HepG2 (cell line): ENCODE results near the gene S100A16.

ENCODE experiments used
- CCAR2 ChIP-seq: fragments of 200-400 bp; formaldehyde crosslinking; optimal IDR thresholded peaks from 2 replicates; pipeline ENCODE3; 2018; ENCODE audit warnings: low read depth, mild to moderate bottlenecking, low read length, moderate library complexity
- CHD4 ChIP-seq: fragments of 200-600 bp; sonication (generic); IDR thresholded peaks from 2 replicates; pipeline ENCODE4 v1.7.0; 2017; ENCODE audit warnings: mild to moderate bottlenecking, low read length, borderline replicate concordance
- ELF1 ChIP-seq: sonication (generic); formaldehyde crosslinking; IDR thresholded peaks from 2 replicates; pipeline ENCODE4 v1.4.0; 2020; ENCODE audit warnings: missing genetic modification reagents
- NFIC ChIP-seq: IDR thresholded peaks from 2 replicates; pipeline ENCODE4 v1.6.1; 2012; ENCODE audit warnings: mild to moderate bottlenecking, low read length, inconsistent platforms
- TBP ChIP-seq: sonication (generic); formaldehyde crosslinking; IDR thresholded peaks from 2 replicates; pipeline ENCODE4 v1.5.0; 2020; ENCODE audit warnings: missing genetic modification reagents
- TBX2 ChIP-seq: sonication (generic); formaldehyde crosslinking; IDR thresholded peaks from 2 replicates; pipeline ENCODE4 v1.5.0; 2020; ENCODE audit warnings: missing genetic modification reagents, mild to moderate bottlenecking, borderline replicate concordance
- TP53 ChIP-seq: sonication (generic); formaldehyde crosslinking; conservative IDR thresholded peaks from 2 replicates; pipeline ENCODE4 v1.4.0; 2020; ENCODE audit warnings: missing genetic modification reagents
- XRCC5 ChIP-seq: fragments of 200-400 bp; formaldehyde crosslinking; optimal IDR thresholded peaks from 2 replicates; pipeline ENCODE3; 2017; ENCODE audit warnings: mild to moderate bottlenecking, low read length
- ZBTB1 ChIP-seq: sonication (generic); formaldehyde crosslinking; IDR thresholded peaks from 2 replicates; pipeline ENCODE4 v1.4.0; 2020; ENCODE audit warnings: missing genetic modification reagents, borderline replicate concordance
- ZFAT ChIP-seq: sonication (generic); formaldehyde crosslinking; conservative IDR thresholded peaks from 2 replicates; pipeline ENCODE4 v1.8.1; 2023; ENCODE audit warnings: missing genetic modification reagents, inconsistent platforms
- ZNF12 ChIP-seq: sonication (generic); formaldehyde crosslinking; IDR thresholded peaks from 2 replicates; pipeline ENCODE4 v1.5.0; 2020; ENCODE audit warnings: missing genetic modification reagents
- TF ChIP-seq, protein P1 (sequence below): sonication (generic); formaldehyde crosslinking; IDR thresholded peaks from 2 replicates; pipeline ENCODE4 v1.5.0; 2020; ENCODE audit warnings: mild to moderate bottlenecking, missing genetic modification reagents, moderate library complexity
- TF ChIP-seq, protein P2 (sequence below): IDR thresholded peaks from 2 replicates; pipeline ENCODE4 v1.6.1; 2016

DNA sequence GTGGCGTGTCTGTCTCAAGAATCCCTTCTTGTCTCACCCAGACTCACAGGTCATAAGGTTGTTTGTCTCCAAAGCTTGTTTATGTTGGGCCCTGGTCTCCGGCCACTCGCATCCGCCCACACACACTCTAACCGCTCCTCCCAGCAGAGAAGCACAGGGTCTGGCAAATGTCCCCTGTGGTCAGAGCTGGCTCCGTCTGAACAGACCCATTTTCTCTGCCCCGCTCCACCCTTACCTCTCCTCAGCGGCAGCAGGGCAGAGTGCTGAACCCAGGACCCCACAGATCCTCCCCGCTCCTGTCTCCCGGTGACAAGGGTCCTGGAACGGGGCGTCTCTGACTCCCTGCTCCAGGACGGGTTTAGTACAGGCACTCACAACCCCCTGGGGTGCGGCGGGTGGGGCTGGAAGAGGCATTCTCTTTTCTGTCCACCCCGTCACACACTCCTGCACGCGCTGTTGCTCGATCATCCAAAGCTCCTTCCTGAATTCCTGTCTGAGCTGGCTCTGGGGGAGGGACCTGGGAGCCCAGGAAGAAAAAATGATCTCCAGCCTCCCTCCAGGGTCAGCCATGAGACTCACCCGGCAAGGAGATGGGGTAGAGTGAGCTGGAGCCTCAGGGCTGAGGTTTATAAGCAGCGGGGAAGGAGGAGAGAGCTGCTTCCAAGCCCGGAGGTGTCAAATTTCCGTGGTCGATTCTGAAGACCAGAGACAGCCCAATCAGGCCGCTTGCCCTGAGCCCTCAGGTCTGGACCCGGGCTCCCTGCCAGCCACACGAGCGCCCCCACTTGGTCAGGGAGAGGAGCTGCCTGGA, 14.2 kb upstream of the S100A16 start, which contains the start of gene S100A13:
- TF ChIP-seq XRCC5 (peak; percentile 73), ELF1 (no peak), TBP (no peak), TP53 (CRISPR knock-in tag) (no peak), TBX2 (CRISPR knock-in tag) (no peak; the same call in 1 of the 2 replicates), ZFAT (no peak), NFIC (no peak), CHD4 (0 out of 2 replicates have a peak, but pooled peaks have one; percentile 18), ZNF12 (no peak), CCAR2 (no peak), ZBTB1 (CRISPR knock-in tag) (no peak)
- TF ChIP-seq, protein P1, sequence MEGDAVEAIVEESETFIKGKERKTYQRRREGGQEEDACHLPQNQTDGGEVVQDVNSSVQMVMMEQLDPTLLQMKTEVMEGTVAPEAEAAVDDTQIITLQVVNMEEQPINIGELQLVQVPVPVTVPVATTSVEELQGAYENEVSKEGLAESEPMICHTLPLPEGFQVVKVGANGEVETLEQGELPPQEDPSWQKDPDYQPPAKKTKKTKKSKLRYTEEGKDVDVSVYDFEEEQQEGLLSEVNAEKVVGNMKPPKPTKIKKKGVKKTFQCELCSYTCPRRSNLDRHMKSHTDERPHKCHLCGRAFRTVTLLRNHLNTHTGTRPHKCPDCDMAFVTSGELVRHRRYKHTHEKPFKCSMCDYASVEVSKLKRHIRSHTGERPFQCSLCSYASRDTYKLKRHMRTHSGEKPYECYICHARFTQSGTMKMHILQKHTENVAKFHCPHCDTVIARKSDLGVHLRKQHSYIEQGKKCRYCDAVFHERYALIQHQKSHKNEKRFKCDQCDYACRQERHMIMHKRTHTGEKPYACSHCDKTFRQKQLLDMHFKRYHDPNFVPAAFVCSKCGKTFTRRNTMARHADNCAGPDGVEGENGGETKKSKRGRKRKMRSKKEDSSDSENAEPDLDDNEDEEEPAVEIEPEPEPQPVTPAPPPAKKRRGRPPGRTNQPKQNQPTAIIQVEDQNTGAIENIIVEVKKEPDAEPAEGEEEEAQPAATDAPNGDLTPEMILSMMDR (CRISPR knock-in tag) = peak; percentile 94
- TF ChIP-seq, protein P2, sequence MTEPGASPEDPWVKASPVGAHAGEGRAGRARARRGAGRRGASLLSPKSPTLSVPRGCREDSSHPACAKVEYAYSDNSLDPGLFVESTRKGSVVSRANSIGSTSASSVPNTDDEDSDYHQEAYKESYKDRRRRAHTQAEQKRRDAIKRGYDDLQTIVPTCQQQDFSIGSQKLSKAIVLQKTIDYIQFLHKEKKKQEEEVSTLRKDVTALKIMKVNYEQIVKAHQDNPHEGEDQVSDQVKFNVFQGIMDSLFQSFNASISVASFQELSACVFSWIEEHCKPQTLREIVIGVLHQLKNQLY = no peak
